Measurements from ENCODE around the gene TCHP. TPM values are rescaled to one million over a fixed set of nuclear protein-coding genes. Genes with fewer than 3 reads are reported as not detected.
"Not testable (repeated sequence)": the region's sequence is repeated elsewhere in the genome, so short reads cannot be mapped to it uniquely, and the experiment has no call there.

TCHP gene
- total RNA-seq, 1 donor from 2014 or later: 9.2 TPM

DNA sequence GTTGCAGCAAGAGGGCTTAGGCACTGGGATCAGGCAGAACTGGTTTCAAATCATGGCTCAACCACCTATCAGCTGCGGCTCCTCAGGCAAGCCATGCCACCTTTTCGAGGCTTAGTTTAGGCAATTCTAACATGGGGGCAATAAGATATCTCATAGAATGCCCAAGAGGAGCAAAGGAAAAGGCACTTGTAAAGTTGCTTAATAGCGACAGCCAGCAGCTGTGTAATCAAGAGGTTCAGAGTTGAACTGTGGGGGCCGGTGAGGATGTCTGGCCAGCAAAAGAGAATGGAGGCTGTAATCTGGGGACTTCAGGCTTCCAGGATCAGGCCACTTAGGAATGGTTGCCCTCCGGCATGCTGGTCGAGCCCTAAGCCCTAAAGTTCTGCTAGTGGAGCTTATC lies 3.0 kb upstream of the TCHP start:
- Histone ChIP-seq H3K27me3 (ENCODE audit: control insufficient read depth, insufficient read depth, low read length) (no peaks in the 10 kb centered on the region), H3K4me3 (ENCODE audit: low read depth, low read length) (no peak overlapping the region), H3K36me3 (ENCODE audit: control insufficient read depth, insufficient read depth, low read length) (no peaks in the 10 kb centered on the region)
- DNase-seq (ENCODE audit: low read depth) (no peak), FAIRE-seq (no peak)
- TF ChIP-seq, protein P1, sequence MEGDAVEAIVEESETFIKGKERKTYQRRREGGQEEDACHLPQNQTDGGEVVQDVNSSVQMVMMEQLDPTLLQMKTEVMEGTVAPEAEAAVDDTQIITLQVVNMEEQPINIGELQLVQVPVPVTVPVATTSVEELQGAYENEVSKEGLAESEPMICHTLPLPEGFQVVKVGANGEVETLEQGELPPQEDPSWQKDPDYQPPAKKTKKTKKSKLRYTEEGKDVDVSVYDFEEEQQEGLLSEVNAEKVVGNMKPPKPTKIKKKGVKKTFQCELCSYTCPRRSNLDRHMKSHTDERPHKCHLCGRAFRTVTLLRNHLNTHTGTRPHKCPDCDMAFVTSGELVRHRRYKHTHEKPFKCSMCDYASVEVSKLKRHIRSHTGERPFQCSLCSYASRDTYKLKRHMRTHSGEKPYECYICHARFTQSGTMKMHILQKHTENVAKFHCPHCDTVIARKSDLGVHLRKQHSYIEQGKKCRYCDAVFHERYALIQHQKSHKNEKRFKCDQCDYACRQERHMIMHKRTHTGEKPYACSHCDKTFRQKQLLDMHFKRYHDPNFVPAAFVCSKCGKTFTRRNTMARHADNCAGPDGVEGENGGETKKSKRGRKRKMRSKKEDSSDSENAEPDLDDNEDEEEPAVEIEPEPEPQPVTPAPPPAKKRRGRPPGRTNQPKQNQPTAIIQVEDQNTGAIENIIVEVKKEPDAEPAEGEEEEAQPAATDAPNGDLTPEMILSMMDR (IDR thresholded peaks at IDR 0.05; ENCODE audit: insufficient read depth, low read length, severe bottlenecking): no peak

GRCh38 chr12:109899345-109899744 lies 729 bp upstream of the TCHP start:
- not testable (repeated sequence) for H3K27me3 ChIP-seq (ENCODE audit: control insufficient read depth, insufficient read depth, low read length); FAIRE-seq; H3K36me3 ChIP-seq (ENCODE audit: control insufficient read depth, insufficient read depth, low read length); H3K4me3 ChIP-seq (ENCODE audit: low read depth, low read length); DNase-seq (ENCODE audit: low read depth)

- Histone ChIP-seq H3K27me3 (ENCODE audit: control insufficient read depth, insufficient read depth, low read length) (no peaks in the 10 kb centered on the region), H3K4me3 (ENCODE audit: low read depth, low read length) (peak overlapping the region; percentile 47), H3K36me3 (ENCODE audit: control insufficient read depth, insufficient read depth, low read length) (peaks cover 11% of the 10 kb centered on the region)
- DNase-seq (ENCODE audit: low read depth): no peak
- no peak for FAIRE-seq
- TF ChIP-seq, protein P1 (IDR thresholded peaks at IDR 0.05; ENCODE audit: insufficient read depth, low read length, severe bottlenecking): no peak
Observed at GRCh38 chr12:109900752-109901580, 892 bp downstream of the TCHP start.

DNA sequence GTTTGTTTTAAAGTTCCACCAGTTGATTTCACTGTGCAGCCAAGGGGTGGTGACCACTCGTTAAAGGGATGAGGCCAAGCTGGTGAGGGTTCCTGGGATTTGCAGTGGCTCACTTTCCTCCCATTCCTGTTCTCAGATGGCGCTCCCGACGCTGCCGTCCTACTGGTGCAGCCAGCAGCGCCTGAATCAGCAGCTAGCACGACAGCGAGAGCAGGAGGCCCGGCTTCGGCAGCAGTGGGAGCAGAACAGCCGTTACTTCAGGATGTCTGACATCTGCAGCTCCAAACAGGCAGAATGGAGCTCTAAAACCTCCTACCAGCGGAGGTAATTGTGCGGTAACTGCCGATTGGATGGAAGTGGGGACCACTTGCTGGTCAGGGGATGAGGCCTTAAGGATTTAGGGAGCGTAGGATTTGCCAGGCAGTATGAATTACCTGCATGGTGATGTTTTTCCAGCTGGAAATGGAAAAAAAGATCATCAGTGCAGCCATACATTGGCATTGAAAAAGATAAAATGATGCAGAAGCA lies 2.9 kb downstream of the TCHP start:
- DNase-seq (ENCODE audit: low read depth) (no peak), FAIRE-seq (no peak)
- Histone ChIP-seq H3K27me3 (ENCODE audit: control insufficient read depth, insufficient read depth, low read length) (no peaks in the 10 kb centered on the region), H3K36me3 (ENCODE audit: control insufficient read depth, insufficient read depth, low read length) (peaks cover 23% of the 10 kb centered on the region), H3K4me3 (ENCODE audit: low read depth, low read length) (no peak overlapping the region)
- TF ChIP-seq, protein P1 (IDR thresholded peaks at IDR 0.05; ENCODE audit: insufficient read depth, low read length, severe bottlenecking): no peak

DNA sequence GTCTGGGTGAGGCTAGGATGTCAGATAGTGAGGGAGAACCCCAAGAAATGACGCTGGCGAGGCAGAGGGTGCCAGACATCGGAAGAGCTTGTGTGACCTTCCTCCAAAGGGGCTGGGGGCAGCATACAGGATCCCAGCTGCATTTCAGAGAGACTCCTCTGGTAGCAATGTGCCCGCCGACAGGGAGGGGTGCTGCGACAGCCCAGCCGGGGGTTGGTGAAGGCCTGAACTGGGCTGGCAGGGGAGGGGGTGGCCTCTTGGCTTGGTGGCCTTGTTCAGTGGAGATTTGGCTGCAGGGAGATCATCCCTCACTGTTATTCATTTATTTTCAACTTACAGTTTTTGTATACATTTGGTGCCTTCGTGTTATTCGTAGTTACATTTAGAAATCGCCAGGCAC lies 5.2 kb downstream of the TCHP start:
- Histone ChIP-seq H3K36me3 (ENCODE audit: control insufficient read depth, insufficient read depth, low read length) (peaks cover 25% of the 10 kb centered on the region), H3K27me3 (ENCODE audit: control insufficient read depth, insufficient read depth, low read length) (no peaks in the 10 kb centered on the region), H3K4me3 (ENCODE audit: low read depth, low read length) (no peak overlapping the region)
- TF ChIP-seq, protein P1 (IDR thresholded peaks at IDR 0.05; ENCODE audit: insufficient read depth, low read length, severe bottlenecking): no peak
- FAIRE-seq: no peak
- DNase-seq (ENCODE audit: low read depth): no peak

GRCh38 chr12:109910254-109910968 lies 10.3 kb downstream of the TCHP start:
- DNase-seq (ENCODE audit: low read depth): no peak
- Histone ChIP-seq H3K27me3 (ENCODE audit: control insufficient read depth, insufficient read depth, low read length) (no peaks in the 10 kb centered on the region), H3K36me3 (ENCODE audit: control insufficient read depth, insufficient read depth, low read length) (peaks cover 37% of the 10 kb centered on the region), H3K4me3 (ENCODE audit: low read depth, low read length) (no peak overlapping the region)
- TF ChIP-seq, protein P1 (IDR thresholded peaks at IDR 0.05; ENCODE audit: insufficient read depth, low read length, severe bottlenecking): no peak
- FAIRE-seq: peak; percentile 18
